Fibroblast of the aortic adventitia (primary cell): ENCODE results near the gene TNPO3. TPM values are rescaled to one million over a fixed set of nuclear protein-coding genes. Genes with fewer than 3 reads are reported as not detected.
"Not testable (repeated sequence)": the region's sequence is repeated elsewhere in the genome, so short reads cannot be mapped to it uniquely, and the experiment has no call there.

Experiments used
- DNase-seq: peaks from one replicate; pipeline ENCODE4 v3.0.0-alpha.2; 2010; ENCODE audit warnings: low read depth
- H3K4me3 ChIP-seq: 2 replicates; pipeline ENCODE4 v1.5.1; 2011; ENCODE audit warnings: low read depth, mild to moderate bottlenecking, control low read depth, low read length, moderate library complexity
- CTCF ChIP-seq: IDR thresholded peaks from 2 replicates; pipeline ENCODE4 v1.5.1; 2011; ENCODE audit warnings: mild to moderate bottlenecking, low read length, control low read depth, inconsistent platforms; ENCODE audit not compliant: insufficient read depth
- total RNA-seq: library from RNA; depleted of rRNA; stranded (reverse); fragments of >200 nt; gene quantifications from 2 replicates; pipeline ENCODE4 v1.2.3, GENCODE V29; 2012; ENCODE audit warnings: low replicate concordance

Gene TNPO3
- total RNA-seq, 1 donor, result 63.3 TPM

- TF ChIP-seq CTCF, result no peak
- DNase-seq, result no peak
- H3K4me3 ChIP-seq, result no peak overlapping the region
Observed at GRCh38 chr7:128916643-128916915, 138.3 kb downstream of the TNPO3 start.

- no peak for TF ChIP-seq CTCF
- no peak overlapping the region for H3K4me3 ChIP-seq
- no peak for DNase-seq
Observed at GRCh38 chr7:128915841-128916642, 138.9 kb downstream of the TNPO3 start.

GRCh38 chr7:128915271-128915819 lies 139.6 kb downstream of the TNPO3 start:
- TF ChIP-seq CTCF, result no peak
- H3K4me3 ChIP-seq, result no peak overlapping the region
- no peak for DNase-seq

GRCh38 chr7:128914566-128915151 lies 140.3 kb downstream of the TNPO3 start:
- no peak overlapping the region for H3K4me3 ChIP-seq
- DNase-seq, result no peak
- no peak for TF ChIP-seq CTCF

GRCh38 chr7:128913870-128914565 lies 140.9 kb downstream of the TNPO3 start:
- TF ChIP-seq CTCF, result no peak
- H3K4me3 ChIP-seq, result no peak overlapping the region
- DNase-seq, result no peak

- DNase-seq, H3K4me3 ChIP-seq: not testable (repeated sequence)
Observed at GRCh38 chr7:128912709-128913495, 142.0 kb downstream of the TNPO3 start.
